ENCODE results near the gene ERFE.

DNA sequence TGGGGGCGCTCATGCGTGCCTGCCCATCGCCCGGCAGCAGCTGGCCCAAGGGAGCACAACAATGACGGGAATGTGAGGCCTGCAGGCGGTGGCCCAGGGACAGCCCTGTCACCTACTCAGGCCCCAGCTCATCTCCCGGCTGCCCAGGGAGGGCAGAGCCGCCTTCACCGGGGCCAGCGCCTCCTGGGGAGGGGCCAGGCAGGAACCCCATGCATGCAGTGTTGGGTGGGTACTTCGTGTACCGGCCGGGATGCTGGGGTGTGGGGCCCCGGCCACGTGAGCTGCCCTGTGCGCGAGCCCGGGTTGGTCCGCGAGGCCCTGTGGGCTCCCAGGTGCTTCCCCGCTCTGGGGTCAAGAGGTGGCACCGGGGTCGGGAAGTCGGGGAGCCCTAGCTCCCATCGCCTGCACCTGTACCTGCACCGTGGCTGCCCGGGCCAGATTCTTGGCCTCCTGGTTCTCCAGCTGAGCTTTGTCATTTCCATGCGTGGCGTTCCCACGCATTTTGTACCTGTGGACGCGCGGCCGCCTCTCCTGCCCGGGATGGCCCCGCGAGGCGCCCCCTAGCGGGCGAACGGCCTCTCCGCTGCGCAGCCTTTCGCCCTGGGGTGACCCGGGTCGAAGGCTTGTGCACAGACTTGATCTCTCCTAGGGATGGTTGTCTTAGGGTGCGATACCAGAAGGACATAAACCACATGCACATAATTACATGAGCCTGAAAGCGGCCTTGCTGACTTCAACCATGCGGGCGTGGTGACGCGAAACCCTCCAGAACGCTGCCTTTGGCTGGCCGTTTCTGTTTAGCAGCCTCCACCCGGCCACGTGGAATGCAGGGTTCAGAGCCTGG is 19.4 kb upstream of the ERFE start:
- TF ChIP-seq MYC (IDR thresholded peaks at IDR 0.05; ENCODE audit: insufficient read depth, insufficient read length, insufficient replicate concordance, low read length, severe bottlenecking) (no peak), TBL1XR1 (IDR thresholded peaks at IDR 0.05; ENCODE audit: low read depth, low read length) (no peak), TARDBP (IDR thresholded peaks at IDR 0.05; ENCODE audit: borderline replicate concordance) (no peak)

Measured in GM12878 (cell line).